RPMI8226 (cell line): ENCODE results near the gene SLC16A9.
A peak's percentile ranks its signal among the peaks of the same experiment; 100 is the strongest.
"Not testable (repeated sequence)": the region's sequence is repeated elsewhere in the genome, so short reads cannot be mapped to it uniquely, and the experiment has no call there.

Experiments
- DNase-seq: peaks from one replicate; pipeline ENCODE4 v3.0.0-alpha.2; 2015

SLC16A9 gene

DNA sequence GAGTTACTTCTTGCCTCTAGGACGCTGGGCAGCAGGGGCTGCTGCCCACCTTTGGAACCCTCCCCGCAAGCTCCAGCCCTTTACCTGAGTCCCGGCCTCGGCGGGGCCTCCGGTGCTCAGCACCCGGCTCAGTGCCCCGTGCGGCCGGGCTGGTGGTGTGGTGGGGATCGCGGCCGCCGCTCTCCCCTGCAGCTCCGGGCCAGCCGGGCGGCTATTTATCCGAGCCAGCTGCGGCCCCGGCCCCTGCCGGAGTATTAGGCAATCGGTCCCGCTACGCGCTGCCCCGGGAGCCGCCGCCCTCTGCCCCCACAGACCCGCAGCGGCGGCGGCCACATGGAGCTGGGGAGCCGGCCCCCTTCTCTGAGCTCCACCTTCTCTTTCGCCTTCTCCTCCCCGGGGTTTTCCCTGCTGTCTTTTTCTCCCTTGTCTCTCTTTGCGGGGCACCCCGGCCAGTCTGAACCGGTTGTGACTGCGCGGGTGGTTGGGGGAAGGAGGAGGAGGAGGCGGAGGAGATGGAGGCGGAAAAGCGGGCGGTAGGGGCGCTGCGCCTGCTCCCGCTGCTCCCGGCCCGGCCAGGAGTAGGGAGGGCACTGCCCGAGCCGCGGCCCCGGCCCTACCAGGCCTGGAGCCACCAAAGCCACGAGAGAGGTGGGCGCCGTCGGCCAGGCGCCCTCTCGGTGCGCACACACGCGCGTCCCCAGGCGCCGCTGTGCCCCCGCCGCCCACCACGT, at the start of gene SLC16A9:
SLC16A9 (minus strand) TSS at position 456 of the 731 bp plus-strand sequence. CDS start 25,559 bp downstream, outside the sequence.
- peak; percentile 25 for DNase-seq

- DNase-seq, result no peak
These were observed 48.3 kb upstream of the SLC16A9 start for GRCh38 chr10:59757966-59758365.

GRCh38 chr10:59754951-59755350, 45.3 kb upstream of the SLC16A9 start:
- DNase-seq, result no peak

- DNase-seq, result no peak
These were observed 43.6 kb upstream of the SLC16A9 start, which contains the start of gene MRLN for GRCh38 chr10:59753267-59753666. TSS of gene MRLN (minus strand) at chr10:59753455.

GRCh38 chr10:59752278-59752940, 42.8 kb upstream of the SLC16A9 start:
- no peak for DNase-seq

- DNase-seq, result no peak
These were observed 40.7 kb upstream of the SLC16A9 start for GRCh38 chr10:59750155-59750945.

- no peak for DNase-seq
These were observed 39.2 kb upstream of the SLC16A9 start for GRCh38 chr10:59748834-59749233.

DNA sequence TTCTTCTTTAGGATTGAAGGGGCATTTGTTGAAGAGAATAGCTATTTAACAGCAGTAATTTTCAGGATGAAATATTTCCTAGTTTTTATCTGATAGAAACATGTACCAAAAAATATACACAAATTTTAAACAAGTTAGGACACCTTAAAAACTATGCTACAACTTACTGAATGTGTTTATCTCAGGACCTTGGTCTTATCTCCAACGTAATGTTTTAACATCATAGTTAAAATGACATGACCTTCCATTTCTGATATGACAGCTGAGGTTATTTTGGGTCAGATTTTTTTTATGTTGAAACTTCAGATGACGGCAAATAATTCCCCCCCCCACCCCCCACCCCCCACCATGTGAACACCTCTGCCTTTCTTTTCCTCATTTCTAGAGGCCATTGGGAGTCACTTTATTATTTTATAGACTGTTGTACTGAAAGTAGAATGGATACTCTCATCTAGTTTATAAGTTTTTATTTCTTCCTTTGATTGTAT, 35.6 kb upstream of the SLC16A9 start:
- DNase-seq, result no peak

DNA sequence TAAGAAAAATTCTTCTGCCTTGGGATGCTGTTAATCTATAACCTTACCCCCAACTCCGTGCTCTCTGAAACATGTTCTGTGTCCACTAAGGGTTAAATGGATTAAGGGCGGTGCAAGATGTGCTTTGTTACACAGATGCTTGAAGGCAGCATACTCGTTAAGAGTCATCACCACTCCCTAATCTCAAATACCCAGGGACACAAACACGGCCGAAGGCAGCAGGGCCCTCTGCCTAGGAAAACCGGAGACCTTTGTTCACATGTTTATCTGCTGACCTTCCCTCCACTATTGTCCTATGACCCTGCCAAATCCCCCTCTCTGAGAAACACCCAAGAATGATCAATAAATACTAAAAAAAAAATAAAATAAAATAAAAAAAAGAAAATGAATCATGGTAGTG, 35.1 kb upstream of the SLC16A9 start:
- DNase-seq, result not testable (repeated sequence)

DNA sequence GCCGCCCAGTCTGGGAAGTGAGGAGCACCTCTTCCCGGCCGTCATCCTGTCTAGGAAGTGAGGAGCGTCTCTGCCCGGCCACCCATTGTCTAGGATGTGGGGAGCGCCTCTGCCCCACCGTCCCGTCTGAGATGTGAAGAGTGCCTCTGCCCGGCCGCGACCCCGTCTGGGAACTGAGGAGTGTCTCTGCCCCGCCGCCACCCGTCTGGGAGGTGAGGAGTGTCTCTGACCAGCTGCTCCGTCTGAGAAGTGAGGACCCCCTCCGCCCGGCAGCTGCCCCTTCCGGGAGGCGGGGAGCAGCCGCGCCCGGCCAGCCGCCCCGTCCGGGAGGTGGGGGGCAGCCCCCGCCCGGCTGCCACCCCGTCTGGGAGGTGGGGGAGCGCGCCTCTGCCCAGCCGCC, 34.5 kb upstream of the SLC16A9 start:
- DNase-seq, result not testable (repeated sequence)

- no peak for DNase-seq
These were observed 31.9 kb upstream of the SLC16A9 start for GRCh38 chr10:59741583-59741982.

GRCh38 chr10:59741048-59741447, 31.4 kb upstream of the SLC16A9 start:
- DNase-seq, result no peak

GRCh38 chr10:59736749-59737148, 27.1 kb upstream of the SLC16A9 start:
- DNase-seq, result no peak

DNA sequence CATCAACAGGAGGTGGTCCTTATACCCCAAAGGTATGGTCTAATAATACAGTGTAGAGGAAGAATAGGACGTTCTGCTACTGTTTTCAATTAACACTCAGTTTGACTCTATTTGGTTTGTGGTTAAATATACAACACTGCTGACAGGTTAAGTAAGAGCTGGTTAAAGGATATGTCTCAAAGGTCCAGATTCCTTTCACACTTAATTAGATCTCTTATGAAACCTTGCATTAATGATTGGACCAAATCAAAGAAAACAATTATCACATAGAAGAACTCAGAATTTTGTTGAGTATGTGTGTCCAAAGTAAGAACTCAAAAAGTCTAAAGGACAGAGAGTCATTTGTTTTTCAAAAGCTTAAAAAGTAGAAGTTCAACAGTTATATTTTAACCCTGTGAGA, 25.6 kb upstream of the SLC16A9 start:
- no peak for DNase-seq

DNA sequence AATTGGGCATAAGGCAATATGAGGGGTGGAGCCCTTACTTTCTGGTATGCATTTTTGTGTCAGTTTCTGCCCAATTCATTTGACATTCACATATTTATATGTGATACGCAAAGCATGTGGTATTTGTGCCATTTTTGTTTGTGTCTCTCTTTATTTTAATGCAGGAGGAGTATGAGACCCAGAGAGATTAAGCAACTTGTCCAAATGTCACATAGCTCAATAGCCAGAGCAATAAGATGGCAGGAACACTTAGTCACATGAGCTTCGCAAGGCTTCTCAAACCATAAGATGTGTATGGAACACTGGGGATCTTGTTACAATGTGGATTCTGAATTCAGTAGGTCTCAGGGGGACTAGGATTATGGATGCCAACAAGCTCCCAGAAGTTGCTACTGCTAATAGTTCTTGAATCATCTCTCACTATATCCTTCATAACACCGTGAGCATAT, 24.4 kb upstream of the SLC16A9 start:
- DNase-seq, result no peak

DNA sequence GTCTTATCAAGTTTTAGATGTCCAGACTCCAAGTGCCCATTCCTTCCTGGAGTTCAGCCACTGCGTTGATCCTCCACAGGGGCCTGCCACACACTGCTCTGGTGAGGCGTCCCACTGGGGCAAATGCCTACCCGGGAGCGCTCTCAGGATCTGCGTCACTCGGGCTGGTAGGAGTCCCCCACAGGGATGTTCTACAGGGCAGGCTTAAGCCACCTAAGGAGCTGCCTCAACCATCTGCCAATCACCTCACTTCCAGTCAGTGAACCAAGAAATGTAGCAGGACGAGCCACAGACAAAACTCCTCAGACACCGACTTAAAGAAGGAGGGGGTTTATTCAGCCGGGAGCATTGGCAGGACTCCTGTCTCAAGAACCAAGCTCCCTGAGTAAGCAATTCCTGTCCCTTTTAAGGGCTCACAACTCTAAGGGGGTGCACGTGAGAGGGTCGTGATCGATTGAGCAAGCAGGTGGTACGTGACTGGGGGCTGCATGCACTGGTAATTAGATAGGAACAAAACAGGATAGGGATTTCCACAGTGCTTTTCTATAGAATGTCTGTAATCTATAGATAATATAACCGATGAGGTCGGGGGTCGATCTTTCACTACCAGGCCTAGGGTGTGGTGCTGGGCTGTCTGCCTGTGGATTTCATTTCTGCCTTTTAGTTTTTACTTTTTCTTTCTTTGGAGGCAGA, 23.8 kb upstream of the SLC16A9 start:
- DNase-seq, result not testable (repeated sequence)

GRCh38 chr10:59732849-59733248, 23.2 kb upstream of the SLC16A9 start:
- DNase-seq, result not testable (repeated sequence)

GRCh38 chr10:59729167-59729566, 19.5 kb upstream of the SLC16A9 start:
- not testable (repeated sequence) for DNase-seq

DNA sequence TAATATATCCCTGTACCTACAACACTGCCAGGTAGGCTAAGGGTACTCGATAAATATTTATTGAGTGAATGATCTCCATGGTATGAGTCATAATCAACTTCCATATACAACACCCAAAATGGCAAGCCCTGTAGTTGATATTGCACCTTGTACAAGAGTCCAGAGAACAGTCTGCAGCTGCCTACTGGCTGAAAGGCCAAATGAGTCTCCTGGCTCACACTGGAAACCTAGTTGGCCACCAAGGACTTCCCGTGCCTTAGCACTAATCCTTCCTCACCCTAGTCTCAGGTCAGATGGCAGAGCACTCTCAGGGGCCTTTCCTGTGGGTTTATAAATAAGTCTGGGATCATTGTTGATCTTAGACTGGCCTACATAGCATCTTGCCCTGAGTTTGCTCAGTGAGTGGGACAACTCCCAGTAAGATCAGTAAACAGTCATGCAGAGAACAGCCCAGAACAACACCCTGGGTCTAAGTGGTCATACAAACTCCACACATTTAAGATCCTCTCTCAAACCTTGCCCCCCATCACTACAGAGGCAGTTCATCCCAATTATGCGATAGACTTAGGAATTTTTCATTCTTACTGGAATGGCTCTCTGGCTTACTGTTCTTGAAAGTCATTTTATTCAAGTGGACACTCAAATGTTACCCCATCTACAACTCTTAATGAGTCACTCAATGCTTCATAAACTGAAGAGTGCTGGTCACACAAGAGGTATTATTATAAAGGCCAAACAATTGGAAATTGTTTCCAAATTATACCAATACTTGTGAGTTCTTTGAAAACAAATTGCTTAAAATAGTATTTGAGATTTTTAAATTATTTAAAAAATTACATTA, 14.7 kb upstream of the SLC16A9 start:
- no peak for DNase-seq

GRCh38 chr10:59720377-59720776, 10.7 kb upstream of the SLC16A9 start:
- no peak for DNase-seq

- no peak for DNase-seq
These were observed 9.7 kb upstream of the SLC16A9 start for GRCh38 chr10:59719374-59719773.

DNA sequence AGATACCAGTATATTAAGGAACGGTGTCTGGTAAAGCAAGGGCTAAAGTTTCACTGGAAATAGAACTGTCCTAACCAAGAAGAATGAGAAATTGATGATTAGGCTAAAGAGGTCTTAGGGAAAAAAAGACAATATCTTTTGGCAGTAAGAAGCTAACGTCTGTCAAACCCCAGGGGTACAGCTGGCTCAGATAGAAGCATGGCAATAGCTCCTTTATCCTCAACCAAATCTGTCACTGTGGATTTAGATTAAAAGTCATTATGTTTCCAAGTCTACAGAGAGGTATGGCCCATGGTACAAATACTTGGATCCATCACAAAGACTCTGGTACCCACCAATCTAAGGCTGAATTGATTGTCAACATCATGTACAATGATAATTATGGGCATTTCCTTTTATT, 8.6 kb upstream of the SLC16A9 start:
- no peak for DNase-seq
